Uterus (tissue), 4 donors: ENCODE data around the gene EIF2B5. TPM values are rescaled to one million over a fixed set of nuclear protein-coding genes. Genes with fewer than 3 reads are reported as not detected.

Experiments
- DNase-seq, 2 donors: peaks; one replicate each; pipeline ENCODE4 v3.0.0-alpha.2; 2019 to 2020
- H3K27ac ChIP-seq, 2 donors: fragments of 200-600 bp; sonication (generic); 1 replicate in 1 of 2; 2 replicates in 1 of 2; pipeline ENCODE4 v1.5.1; 2016 to 2018
- H3K27me3 ChIP-seq, 2 donors: fragments of 200-600 bp; sonication (generic); one replicate each; pipeline ENCODE4 v1.5.1; 2018 to 2019; ENCODE audit warnings: control low read depth in 1 of 2
- H3K36me3 ChIP-seq, 2 donors: fragments of 200-600 bp; sonication (generic); one replicate each; pipeline ENCODE4 v1.5.1; 2019; ENCODE audit warnings: control low read depth in 1 of 2
- H3K4me1 ChIP-seq, 2 donors: fragments of 200-600 bp; sonication (generic); one replicate each; pipeline ENCODE4 v1.5.1; 2018 to 2019; ENCODE audit warnings: control low read depth in 1 of 2
- H3K4me3 ChIP-seq, 2 donors: fragments of 200-600 bp; sonication (generic); 1 replicate in 1 of 2; 2 replicates in 1 of 2; pipeline ENCODE4 v1.5.1; 2018 to 2019; ENCODE audit warnings: mild to moderate bottlenecking in 1 of 2
- H3K9me3 ChIP-seq, 2 donors: fragments of 200-600 bp; sonication (generic); one replicate each; pipeline ENCODE4 v1.5.1; 2019; ENCODE audit warnings: control low read depth in 1 of 2
- POLR2A ChIP-seq, 2 donors: fragments of 450-650 bp; IDR thresholded peaks; one replicate each; pipeline ENCODE4 v1.6.1; 2016; ENCODE audit warnings: antibody characterized with exemption in 2 of 2, mild to moderate bottlenecking in 1 of 2, moderate library complexity in 1 of 2
- intact Hi-C: fragments of 100-400 bp; cut with DNase I; formaldehyde crosslinking; loops from one replicate; pipeline ENCODE4 v1.15.1; 2023; ENCODE audit warnings: low total_unique reads
- total RNA-seq, 4 donors: library from RNA; depleted of rRNA in 3 of 4; stranded (reverse); fragments of >200 nt in 3 of 4; gene quantifications; one replicate each; pipeline versions ENCODE4 v1.1.0 to v1.2.4, GENCODE V29; 2014 to 2023
- TF ChIP-seq, protein P1 (sequence below), 4 experiments: fragments of 200-600 bp in 2 of 4; fragments of 450-650 bp in 2 of 4; sonication (generic) in 2 of 4; IDR thresholded peaks; one replicate each; pipeline ENCODE4 v1.5.1; 2016 to 2019; ENCODE audit warnings: antibody characterized with exemption in 4 of 4, mild to moderate bottlenecking in 2 of 4, moderate library complexity in 1 of 4
- donor health status: DM: yes; HTN: yes; CAD: no.

The EIF2B5 gene
- 10 to 100 TPM in 3 of 4 donors, 1 to 10 TPM in 1; 6.5 to 48.0 (median 32.3) TPM for total RNA-seq

DNA sequence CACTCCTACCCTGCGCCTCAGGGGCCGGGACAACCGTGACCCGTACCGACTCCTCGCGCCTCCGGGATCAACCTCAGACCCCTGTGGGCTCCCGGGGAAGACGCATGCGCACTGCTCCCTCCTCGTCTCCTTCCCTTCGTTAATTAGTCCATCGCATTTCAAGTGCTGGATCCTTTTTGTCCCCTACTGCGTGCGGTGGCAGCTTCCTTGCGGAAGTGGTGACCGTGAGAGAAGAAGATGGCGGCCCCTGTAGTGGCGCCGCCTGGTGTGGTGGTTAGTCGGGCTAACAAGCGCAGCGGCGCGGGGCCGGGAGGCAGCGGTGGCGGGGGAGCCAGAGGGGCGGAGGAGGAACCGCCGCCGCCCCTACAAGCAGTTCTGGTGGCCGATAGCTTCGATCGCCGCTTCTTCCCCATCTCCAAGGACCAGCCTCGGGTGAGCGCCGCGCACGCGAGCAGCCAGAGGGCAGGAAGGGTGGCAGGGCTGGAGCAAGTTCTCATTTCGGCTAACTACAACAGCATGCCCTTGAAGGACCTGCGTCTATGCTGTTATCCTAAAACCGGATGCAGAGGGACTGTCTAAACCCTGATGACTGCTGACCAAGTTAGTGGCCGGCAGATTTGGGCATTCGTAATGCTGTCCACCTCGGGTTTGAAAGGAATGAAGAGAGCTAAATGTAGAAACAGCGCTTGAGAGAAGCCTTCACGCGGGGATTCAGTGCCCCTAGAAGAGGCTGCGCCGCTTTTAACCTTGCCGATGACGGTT, at the start of gene EIF2B5:
TSS of gene EIF2B5 (plus strand) at position 210 of the 762 bp plus-strand sequence. CDS start at position 238, 28 bp downstream.
- H3K4me3 ChIP-seq: peak within 1 kb of the TSS; percentile 67 to 93
- H3K36me3 ChIP-seq: no peaks in the 10 kb centered on the region
- no peaks in the 10 kb centered on the region for H3K9me3 ChIP-seq
- H3K4me1 ChIP-seq: no peaks in the 10 kb centered on the region
- DNase-seq: peak; percentile 88 to 91
- H3K27ac ChIP-seq: peak within 1 kb of the TSS; percentile 86 to 94
- intact Hi-C loops: no loop called here
- H3K27me3 ChIP-seq: no peaks in the 10 kb centered on the region
- peak; percentile 30 to 62 for TF ChIP-seq POLR2A (IDR thresholded peaks at IDR 0.05)
- TF ChIP-seq, protein P1, sequence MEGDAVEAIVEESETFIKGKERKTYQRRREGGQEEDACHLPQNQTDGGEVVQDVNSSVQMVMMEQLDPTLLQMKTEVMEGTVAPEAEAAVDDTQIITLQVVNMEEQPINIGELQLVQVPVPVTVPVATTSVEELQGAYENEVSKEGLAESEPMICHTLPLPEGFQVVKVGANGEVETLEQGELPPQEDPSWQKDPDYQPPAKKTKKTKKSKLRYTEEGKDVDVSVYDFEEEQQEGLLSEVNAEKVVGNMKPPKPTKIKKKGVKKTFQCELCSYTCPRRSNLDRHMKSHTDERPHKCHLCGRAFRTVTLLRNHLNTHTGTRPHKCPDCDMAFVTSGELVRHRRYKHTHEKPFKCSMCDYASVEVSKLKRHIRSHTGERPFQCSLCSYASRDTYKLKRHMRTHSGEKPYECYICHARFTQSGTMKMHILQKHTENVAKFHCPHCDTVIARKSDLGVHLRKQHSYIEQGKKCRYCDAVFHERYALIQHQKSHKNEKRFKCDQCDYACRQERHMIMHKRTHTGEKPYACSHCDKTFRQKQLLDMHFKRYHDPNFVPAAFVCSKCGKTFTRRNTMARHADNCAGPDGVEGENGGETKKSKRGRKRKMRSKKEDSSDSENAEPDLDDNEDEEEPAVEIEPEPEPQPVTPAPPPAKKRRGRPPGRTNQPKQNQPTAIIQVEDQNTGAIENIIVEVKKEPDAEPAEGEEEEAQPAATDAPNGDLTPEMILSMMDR (IDR thresholded peaks at IDR 0.05): peak; percentile 46 to 73 (median 61)

- Histone ChIP-seq H3K4me3 (no peak overlapping the region), H3K27ac (no peak overlapping the region), H3K4me1 (no peaks in the 10 kb centered on the region), H3K27me3 (no peaks in the 10 kb centered on the region), H3K9me3 (no peaks in the 10 kb centered on the region), H3K36me3 (no peaks in the 10 kb centered on the region)
- TF ChIP-seq, protein P1 (IDR thresholded peaks at IDR 0.05): no peak
- no peak for TF ChIP-seq POLR2A (IDR thresholded peaks at IDR 0.05)
- intact Hi-C loops: no loop called here
- no peak for DNase-seq
Observed at GRCh38 chr3:184085389-184085852, 49.7 kb upstream of the EIF2B5 start.

DNA sequence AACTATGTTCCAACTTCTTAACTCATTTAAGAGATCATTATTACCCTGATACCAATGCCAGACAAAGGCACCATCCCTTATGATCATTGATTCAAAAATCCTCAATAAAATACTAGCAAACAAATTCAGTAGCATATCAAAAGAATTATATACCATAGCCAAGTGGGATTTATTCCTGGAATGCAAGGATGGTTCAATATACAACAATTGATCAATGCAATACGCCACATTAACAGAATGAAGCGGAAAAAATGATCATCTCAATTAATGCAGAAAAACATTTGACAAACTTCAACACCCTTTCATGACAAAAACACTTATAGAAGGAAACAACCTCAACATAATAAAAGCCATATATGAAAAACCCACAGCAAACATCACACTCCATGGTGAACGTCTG, 43.0 kb upstream of the EIF2B5 start:
- Histone ChIP-seq H3K27ac (no peak overlapping the region), H3K36me3 (no peaks in the 10 kb centered on the region), H3K4me3 (no peak overlapping the region), H3K9me3 (peaks cover 0 to 12% of the 10 kb centered on the region in 2 donors), H3K4me1 (no peaks in the 10 kb centered on the region), H3K27me3 (no peaks in the 10 kb centered on the region)
- no peak for TF ChIP-seq POLR2A (IDR thresholded peaks at IDR 0.05)
- TF ChIP-seq, protein P1 (IDR thresholded peaks at IDR 0.05): no peak
- intact Hi-C loops: no loop called here
- no peak for DNase-seq

- intact Hi-C loops: no loop called here
- DNase-seq: no peak
- TF ChIP-seq, protein P1 (IDR thresholded peaks at IDR 0.05): no peak
- no peak for TF ChIP-seq POLR2A (IDR thresholded peaks at IDR 0.05)
- Histone ChIP-seq H3K27ac (no peak within 1 kb of the TSS), H3K9me3 (peaks cover 0 to 10% of the 10 kb centered on the region in 2 donors), H3K4me3 (no peak within 1 kb of the TSS), H3K27me3 (no peaks in the 10 kb centered on the region), H3K36me3 (no peaks in the 10 kb centered on the region), H3K4me1 (no peaks in the 10 kb centered on the region)
Observed at GRCh38 chr3:184096811-184097383, 38.3 kb upstream of the EIF2B5 start, which contains the start of gene HTR3E. Gene HTR3E, plus strand, starts transcription at chr3:184097064. Its CDS starts 466 bp downstream, at chr3:184097530.

DNA sequence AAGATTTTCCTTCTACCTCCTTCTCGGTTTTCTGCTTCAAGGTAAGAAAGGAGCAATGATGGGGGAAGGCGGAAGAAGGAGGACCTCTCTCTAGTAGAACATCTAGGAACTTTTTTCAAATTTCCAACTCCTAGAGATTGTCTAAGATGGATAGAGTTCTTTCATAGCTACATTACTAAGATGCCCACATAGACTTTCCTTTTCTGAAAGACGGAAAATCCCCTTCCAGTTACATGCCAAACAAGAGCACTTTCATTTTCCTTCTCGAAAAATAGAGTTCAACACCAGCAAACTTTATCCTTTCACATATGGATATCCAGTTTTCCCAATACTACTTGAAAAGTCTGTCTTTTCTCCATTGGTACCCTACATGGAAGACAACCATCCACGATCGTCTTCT, 37.6 kb upstream of the EIF2B5 start:
- Histone ChIP-seq H3K9me3 (peaks cover 0 to 4% of the 10 kb centered on the region in 2 donors), H3K27ac (no peak overlapping the region), H3K27me3 (no peaks in the 10 kb centered on the region), H3K4me3 (no peak overlapping the region), H3K36me3 (no peaks in the 10 kb centered on the region), H3K4me1 (no peaks in the 10 kb centered on the region)
- no peak for TF ChIP-seq POLR2A (IDR thresholded peaks at IDR 0.05)
- TF ChIP-seq, protein P1 (IDR thresholded peaks at IDR 0.05): no peak
- intact Hi-C loops: no loop called here
- DNase-seq: no peak
